ENCODE measurements around the gene STAM2. TPM values are rescaled to one million over a fixed set of nuclear protein-coding genes. Genes with fewer than 3 reads are reported as not detected.
"Not testable (repeated sequence)": the region's sequence is repeated elsewhere in the genome, so short reads cannot be mapped to it uniquely, and the experiment has no call there.

Gene STAM2
- total RNA-seq, 1 experiment from 2014 or later = 44.2 TPM

DNA sequence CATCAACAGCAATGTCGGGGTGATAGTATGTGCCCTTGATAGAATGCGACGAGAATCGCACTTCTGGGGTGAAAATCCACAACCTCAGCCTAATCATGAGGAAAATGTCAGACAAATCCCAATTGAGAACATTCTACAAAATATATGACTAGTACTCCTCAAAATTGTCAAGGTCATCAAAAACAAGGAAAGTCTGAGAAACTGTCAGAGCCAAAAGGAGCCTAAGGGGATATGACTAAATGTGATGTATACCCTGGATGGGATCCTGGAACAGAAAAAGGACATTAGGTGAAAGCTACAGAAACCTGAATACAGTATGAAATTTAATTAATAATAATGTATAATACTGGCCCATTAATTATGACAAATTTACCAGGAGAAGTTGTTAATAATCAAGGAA is 69.1 kb downstream of the STAM2 start:
- DNase-seq (ENCODE audit: low spot score) = no peak

DNA sequence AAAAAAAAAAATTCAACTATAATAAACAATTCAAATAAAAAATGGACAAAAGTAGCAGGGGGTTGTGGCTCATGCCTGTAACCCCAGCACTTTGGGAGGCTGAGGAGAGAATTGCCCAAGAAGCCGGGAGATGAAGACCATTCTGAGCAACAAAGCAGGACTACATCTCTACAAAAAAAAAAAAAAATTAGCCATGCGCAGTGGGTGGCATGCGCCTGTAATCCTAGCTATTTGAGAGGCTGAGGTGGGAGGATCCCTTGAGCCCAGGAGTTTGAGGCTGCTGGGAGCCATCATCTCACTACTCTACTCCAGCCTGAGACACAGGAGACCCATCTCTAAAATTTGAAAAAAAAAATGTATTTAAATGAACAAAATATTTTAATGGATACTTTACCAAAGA is 72.3 kb downstream of the STAM2 start:
- DNase-seq (ENCODE audit: low spot score) = no peak

DNA sequence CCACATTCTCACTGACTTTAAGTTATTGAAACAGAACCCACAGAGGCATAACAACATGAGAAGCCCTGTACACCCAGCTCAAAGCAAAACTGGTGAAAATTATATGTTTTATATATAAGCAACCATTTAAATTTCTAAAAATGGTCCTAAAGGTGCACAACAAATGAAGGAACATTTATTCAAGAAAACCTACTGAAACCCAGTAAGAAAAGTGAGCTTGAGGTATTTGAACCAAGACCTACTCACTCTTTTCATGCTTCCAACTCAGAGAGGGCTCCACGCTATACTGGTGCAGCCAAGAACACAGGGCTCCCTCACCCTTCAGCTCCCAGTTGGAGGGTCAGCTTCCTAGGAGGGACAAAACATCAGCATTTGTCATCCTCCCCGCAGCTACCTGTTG is 74.6 kb downstream of the STAM2 start:
- no peak for DNase-seq (ENCODE audit: low spot score)

DNA sequence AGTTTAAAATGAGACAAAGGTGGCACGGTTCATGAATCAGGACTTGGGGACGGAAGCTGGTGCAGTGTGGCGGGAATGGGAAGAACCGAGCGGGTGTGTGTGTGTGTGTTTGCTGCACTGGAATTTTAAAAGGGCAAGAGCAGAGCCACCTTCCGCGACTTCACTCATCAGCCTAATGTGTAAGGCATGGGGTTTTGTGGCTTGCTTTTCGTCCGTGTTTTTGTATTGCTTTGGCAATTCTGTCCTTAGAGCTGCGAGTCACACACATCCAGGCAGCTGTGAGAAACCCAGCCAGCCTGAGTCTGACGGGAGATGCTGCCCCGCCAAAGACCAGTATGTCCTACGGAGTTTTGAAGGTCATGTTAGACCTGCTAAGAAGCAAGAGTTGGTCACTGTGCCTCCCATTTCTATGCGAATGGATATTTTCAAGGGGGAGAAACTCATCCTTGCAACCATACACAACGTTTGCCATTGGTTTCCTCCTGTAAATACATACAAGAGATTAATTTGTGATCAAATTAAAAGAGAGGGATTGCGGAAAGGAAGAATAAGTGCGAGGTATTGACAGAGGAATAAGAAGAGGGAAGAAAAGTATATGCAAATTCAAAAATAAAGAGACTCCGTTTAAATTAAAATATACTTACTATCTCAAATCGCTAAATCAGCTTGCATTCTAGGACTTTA is 76.1 kb downstream of the STAM2 start:
- peak; percentile 19 for DNase-seq (ENCODE audit: low spot score)

DNA sequence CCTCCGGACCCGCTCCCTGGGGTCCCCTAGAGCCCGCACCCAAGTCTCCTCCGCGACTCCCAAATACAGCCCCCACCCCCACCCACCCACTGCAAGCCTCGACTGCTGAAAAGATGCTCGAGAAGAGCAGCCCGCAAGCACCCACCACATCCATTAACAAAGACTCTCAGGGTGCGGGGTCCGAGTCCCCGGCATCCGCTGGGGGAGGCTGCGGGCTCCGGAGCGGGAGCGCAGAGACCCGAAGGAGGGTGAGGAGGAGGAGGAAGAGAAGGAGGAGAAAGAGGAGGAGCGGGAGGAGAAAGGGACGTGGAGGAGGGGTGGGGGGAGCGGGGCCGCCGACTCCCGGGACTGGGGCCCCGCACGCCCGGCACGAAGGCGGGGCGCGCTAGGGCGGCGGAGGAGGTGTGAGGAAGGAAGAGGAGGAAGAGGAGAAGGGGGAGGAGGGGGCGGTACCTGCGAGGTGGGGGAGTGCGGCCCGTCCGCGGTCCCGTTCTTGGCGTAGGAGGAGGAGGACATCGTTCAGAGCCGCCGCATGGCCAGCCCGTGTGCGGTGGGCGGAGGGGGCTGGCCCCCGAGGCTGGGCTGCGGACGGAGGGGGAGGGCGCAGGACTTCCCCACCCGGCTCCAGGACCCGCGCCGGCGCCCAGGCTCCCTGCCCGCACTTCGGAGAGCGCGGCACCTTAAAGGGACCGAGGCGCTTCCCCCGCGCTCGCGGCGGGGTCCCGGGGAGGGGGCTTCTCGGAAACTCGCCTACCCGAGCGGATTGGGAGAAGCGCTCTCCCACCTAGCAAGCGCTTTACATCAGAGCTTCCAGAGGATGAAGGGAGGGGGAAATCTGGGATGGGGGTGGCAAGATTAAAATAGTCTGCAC is 76.8 kb downstream of the STAM2 start, which contains the start of gene CACNB4:
CACNB4 (minus strand) TSS at position 549 of the 871 bp plus-strand sequence.
- DNase-seq (ENCODE audit: low spot score) = peak; percentile 11

DNA sequence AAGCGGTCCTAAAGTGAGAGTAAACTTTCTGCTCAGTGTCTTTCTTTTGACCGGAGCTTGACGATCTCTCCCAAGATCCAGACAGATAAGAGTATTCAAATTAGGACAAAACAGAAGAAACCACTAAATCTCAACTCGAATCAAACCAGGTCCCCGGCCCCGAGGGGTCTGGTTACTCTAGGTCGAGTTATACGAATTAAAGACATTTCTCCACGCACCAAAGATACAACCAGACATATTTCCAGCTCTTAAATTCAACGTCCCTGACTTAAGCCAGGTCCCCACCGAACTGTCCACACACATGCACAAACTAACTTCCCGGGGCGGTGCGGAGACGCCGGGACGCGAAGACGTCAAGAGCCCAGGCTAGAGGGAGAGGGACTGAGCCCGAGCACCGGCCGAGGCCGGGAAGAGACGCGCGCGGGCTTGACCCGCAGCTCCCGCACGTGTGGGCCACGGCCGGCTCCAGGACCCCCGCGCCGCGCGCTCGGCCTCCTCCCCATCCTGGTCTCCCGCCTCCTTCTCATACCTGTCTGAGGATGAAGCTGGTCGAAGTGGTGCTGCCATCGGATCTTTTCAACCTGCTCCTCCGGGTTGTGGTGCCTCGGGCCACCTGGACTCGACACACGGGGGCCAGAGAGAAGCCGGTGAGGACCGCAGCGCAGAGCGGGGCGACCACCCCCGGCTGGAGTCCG is 77.6 kb downstream of the STAM2 start:
- no peak for DNase-seq (ENCODE audit: low spot score)

DNA sequence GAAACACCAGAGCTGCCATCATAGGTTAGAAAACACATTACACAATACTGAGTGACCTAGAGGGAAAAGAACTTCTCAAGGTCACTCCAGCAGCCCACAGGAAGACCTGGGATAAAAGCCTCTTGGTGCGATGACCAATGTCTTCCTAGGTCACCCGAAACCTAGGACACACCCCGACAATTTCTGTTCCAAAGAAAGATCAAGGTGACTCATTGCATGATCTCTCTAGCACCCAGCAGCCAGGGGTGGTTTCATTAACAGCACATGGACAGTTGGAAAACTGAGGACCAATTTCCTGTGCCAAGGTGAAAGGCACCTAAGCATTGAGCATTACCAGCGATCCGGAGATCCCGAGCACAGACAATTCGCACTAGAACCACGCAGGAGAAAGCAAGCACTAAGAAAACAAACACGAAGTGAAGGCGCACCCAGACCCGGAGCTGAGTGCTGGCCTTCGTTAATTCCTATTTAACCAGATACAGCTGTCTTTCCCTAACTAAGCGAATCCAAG is 78.2 kb downstream of the STAM2 start:
- DNase-seq (ENCODE audit: low spot score) = peak; percentile 59

DNA sequence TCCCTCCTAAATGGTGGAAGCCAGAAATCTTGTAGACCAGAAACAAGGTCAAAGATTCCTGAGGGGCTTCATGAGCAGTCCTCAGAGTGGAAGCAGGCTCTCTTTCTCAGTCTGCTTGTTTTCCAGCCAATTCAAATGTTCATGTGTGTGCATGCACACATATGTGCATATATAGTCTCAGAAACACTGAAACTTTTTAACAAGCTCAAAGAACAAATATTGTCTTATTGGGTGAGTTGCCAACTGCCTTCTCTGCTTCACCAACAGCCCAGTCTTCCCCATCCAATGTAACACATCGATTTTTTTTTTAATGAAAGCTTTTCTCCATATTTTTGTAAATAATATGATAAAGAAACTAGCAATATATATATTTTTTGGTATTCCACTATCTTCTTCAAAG is 80.4 kb downstream of the STAM2 start:
- no peak for DNase-seq (ENCODE audit: low spot score)

DNA sequence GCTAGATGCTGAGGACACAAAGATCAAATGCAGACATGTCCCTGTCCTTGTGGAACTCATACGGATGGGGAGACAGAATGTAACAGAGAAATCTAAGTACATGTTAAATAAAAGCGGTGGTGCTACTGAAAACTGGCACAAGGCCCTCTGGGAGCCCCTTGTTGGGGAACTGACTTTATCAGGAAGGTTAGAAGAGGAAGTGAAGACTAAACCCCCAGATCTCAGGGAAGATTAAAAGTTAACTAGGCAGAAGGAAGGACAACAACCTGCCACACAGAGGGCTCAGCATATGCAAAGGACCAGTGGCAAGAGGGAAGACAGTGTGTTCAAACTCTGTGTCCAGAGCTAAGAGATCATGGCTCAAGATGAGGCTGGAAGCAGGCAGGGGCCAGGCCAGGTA is 81.5 kb downstream of the STAM2 start:
- no peak for DNase-seq (ENCODE audit: low spot score)

DNA sequence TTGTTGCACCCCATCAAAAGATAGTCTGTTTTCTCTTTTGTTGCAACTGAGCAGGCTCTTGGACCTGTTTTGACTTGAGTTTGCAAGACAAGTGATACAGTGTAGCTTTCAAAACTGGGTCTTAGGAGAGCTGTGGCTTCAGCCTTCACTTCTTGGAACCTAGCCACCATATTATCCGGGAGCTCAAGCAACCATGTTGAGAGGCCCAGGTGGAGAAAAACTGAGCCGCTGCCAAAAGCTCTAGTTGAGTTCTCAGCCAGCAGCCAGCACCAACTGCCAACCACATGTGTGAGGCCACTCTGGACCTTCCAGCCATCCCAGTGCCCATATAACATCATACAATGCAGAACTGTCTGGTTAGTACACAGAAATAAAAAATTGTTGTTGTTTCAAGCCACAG is 82.1 kb downstream of the STAM2 start:
- DNase-seq (ENCODE audit: low spot score) = no peak

DNA sequence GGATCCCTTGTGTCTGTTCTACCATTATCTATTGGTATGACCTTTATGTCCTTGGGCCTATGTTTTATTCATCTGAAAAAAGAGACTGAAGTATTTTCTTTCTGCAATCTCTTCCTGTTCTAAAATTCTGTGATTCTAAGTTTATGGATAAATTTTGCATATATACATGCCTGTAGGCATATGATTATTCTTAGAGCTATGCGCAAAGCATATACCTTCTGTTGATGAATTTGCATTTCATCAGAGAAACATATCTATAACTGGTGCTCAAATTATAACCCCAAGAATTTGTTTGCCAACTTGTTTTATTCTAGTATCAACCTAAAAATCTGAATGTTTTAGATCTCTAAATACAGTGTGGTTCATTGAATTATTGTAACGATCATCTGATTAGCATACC is 83.5 kb downstream of the STAM2 start:
- DNase-seq (ENCODE audit: low spot score) = no peak

DNA sequence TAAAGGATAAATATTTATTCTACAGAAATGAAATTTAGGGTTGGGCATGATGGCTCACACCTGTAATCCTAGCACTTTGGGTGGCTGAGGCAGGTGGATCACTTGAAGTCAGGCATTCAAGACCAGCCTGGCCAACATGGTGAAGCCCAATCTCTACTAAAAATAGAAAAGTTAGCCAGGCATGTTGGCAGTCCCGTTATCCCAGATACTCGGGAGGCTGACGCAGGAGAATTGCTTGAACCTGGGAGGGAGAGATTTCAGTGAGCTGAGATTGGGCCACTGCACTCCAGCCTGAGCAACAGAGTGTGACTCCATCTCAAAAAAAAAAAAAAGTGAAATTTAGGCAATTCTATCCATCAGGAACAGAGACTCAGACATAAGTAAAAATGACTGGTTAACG is 84.8 kb downstream of the STAM2 start:
- DNase-seq (ENCODE audit: low spot score) = not testable (repeated sequence)

DNA sequence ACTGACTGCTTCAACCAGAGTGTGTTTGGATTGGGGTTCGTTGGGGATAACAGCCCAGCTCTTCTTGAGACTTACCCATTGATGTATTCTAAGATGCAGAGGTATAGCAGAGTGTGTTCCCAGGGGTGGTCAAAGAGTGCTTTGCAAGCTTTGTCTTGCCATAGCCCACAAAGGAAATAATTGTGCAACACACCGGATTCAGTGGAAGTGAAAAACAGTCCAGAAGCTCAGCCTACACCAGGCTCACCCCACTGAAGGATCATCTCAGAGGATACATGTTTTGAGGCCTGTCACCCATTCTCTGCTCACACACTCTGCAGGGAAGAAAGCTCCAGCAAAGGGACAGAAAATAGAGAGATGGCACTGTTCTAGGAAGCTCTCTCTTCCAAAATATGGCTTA is 86.3 kb downstream of the STAM2 start:
- DNase-seq (ENCODE audit: low spot score) = no peak

DNA sequence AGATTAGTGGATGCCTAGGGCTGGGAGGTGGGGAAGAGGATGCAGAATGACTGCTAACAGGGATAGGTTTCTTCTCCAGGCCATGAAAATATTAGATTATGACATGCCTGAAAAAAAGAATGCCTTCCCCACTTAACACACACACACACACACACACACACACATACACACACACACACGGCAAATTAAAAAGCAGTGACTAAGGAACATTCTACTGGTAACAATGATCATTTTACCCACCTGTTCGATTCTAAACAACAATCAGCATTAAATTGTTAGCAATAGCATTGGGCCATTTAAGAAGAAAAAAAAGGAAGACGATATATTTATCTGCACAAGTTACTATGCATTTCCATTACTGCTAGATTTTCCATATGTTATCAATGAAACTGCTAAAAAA is 87.6 kb downstream of the STAM2 start:
- DNase-seq (ENCODE audit: low spot score) = no peak

DNA sequence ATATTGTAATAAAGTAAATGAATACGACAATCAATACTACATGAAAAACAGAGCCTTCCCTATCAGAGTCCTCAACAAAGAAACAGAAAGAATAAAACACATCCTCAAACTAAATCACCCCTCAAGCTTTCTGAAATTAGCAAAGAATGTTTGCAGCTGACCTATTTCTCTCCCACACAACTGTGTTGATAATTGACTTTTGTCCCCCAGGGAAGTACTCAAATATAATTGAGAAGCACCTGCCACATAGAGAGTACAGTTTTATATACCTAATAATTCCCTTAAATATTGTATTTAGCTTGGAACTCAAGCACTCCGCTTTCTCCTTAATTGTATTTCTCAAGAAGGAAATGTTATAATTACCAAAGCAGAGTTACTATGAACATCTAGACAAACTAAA is 89.3 kb downstream of the STAM2 start:
- DNase-seq (ENCODE audit: low spot score) = no peak

DNA sequence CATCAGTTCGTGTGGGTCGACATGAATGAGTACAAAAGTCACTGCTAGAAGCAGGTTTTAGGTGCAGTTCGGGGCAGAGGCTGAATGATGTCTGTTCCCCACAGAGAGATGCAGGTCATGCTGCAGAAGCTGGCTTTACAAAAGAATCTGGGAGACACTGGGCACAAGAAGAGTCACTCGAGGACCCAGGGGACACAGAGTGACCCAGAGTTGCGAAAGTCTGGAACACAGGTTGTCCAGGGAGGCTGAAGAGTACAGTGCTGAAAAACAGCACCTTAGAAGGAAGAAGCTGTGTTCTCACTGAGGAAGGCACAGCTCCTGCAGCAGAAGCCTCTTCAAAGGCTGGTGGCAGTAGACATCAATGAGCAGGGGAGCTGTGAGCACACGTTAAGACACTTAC is 91.5 kb downstream of the STAM2 start:
- DNase-seq (ENCODE audit: low spot score) = no peak

DNA sequence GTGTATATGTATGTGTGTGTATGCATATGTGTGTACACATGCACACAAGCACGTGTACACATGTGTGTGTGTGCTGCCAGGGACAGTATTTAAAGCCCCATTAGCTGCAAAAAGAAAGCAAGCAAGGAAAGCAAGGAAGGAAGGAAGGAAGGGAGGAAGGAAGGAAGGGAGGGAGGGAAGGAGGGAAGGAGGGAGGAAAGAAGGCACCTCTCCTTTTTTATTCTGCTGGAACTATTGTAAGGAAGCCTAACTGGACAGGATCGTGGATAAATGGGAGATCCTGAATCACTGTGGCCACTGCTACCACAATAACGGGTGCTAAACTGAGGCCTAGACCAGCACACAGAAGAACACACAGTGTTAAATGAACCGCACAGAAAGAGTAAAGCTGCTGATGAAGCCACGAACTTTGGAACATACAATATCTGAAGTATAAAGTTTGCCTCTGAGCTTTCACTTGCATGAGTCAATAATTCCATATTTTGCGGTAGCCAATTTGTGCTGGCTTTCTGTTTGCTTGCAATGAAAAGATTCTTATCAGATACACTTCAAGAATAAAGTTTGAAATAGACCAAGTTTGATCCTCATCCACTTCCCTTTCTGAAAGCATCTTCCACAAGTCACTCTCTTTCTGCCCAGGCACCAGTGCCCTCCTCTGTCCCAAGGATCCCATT is 92.2 kb downstream of the STAM2 start:
- no peak for DNase-seq (ENCODE audit: low spot score)

DNA sequence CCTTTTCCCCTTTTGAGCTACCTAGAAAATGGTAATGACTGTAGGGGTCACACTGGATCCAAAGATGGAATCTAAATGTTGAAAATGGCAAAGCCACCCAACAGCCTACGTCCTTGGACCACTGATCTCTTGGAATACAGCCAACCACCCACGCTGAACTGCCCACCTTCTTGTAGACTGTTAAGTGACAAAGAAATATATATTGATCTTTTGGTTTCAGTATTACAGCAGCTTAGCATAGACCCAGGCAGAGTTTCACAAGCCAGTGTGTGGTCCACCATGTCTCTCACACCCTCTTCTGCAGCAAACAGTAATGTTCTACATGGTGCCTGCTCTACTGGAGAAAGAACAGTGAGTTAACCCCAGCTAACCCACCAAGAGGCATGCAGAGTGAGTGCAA is 96.9 kb downstream of the STAM2 start:
- DNase-seq (ENCODE audit: low spot score) = no peak

DNA sequence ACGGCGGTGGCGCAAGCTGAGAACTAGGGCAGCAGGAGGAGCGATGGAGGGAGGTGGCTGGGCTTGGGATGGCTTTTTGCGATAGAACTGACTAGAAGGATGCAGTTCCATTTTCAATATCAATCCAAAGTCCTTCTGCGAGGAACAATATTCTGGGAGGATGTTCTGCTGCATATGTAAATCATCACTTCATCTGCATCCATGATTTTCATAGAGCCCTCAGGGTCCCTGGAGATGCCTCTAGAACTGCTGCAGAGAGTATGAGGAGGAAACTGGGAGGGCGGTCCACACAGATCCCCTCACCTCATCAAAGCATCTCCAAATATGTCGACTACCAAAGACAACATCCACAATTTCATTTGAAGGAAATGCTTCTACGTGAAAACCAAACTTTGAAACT is 97.5 kb downstream of the STAM2 start:
- DNase-seq (ENCODE audit: low spot score) = no peak

DNA sequence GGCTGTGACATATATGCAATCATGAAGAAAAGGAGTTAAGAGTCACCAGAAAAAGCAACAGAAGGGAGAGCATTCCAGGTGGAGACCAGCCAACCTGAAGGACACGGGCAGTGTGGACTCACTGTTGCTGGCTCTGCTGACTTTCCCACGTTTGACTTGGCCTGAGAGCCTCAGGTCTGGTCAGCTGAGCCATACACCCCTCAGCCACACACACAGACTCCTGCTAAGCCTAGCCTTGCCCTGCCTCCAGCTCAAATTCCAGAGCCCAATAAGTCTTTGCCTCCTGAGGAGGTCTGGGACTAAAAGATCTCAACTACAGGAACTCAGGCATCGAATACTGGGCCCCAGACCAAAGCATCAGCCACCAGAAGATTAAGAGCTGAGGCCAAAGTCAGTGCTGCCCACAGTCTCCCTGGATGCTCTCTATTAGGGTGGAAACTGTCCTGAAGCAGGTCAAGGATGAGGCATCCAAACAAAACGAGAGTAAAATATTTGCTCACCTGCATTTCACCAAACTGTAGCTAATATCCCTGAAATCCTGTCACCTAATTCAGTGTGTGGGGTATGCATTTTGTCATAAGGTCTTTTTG is 100.0 kb downstream of the STAM2 start:
- DNase-seq (ENCODE audit: low spot score) = no peak

DNA sequence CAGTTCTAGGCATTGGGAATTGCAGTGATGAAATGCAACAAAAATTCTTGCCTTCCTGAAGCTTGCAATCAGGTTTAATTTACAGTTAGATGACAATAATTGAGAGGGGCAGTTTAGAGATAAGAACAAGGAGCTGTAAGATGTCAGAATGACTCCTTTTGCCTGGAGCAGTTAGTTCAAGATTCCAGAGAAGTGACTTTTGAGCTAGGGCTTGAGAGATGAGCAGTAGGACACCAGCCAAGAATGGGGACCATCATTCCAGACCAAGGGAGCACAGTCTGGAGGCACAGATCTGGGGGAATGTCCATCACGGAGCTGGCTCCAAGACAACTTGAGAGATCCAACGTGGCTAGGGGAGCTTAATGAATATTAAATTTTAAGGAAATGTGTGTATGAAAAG is 103.6 kb downstream of the STAM2 start:
- no peak for DNase-seq (ENCODE audit: low spot score)

DNA sequence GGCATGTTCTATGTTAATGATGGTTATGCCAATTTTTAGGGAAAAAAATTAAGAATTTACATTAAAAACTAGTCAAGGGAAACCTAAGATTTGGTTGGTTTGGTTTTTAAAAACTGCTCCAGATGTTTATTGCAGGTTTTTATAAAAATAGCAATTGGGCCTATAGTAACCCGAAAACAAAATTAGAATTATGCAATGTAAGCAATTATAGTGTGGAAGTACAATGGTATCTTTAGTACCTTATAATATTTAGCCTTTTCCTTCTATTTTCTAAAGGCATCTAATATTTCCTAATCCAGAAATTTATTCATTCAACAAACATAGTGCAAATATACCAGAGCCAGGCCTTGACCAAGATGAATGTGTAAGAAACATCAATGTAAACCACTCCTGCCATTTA is 104.0 kb downstream of the STAM2 start:
- DNase-seq (ENCODE audit: low spot score) = no peak
